Liver (tissue), 3 donors: ENCODE data around the gene SGPL1.

Experiments
- CTCF ChIP-seq: fragments of 150-350 bp; IDR thresholded peaks from 2 replicates; pipeline ENCODE4 v1.5.1; 2017; ENCODE audit warnings: improper control_type of control experiment, low read depth, low read length; ENCODE audit not compliant: missing input control
- FOXA1 ChIP-seq: IDR thresholded peaks from 2 replicates; pipeline ENCODE4 v1.6.1; 2016; ENCODE audit warnings: antibody characterized with exemption
- MAX ChIP-seq: IDR thresholded peaks from 2 replicates; pipeline ENCODE4 v1.6.1; 2016; ENCODE audit warnings: antibody characterized with exemption
- RXRA ChIP-seq, 2 donors: IDR thresholded peaks; 2 replicates each; pipeline ENCODE4 v1.6.1; 2017 to 2018; ENCODE audit warnings: antibody characterized with exemption in 2 of 2, mild to moderate bottlenecking in 1 of 2
- TAF1 ChIP-seq: conservative IDR thresholded peaks from 2 replicates; pipeline ENCODE4 v1.6.1; 2016; ENCODE audit warnings: antibody characterized with exemption, mild to moderate bottlenecking
- TF ChIP-seq, protein P1 (sequence below): IDR thresholded peaks from 2 replicates; pipeline ENCODE4 v1.6.1; 2016; ENCODE audit warnings: antibody characterized with exemption
- donor health status: healthy.
- donor health status: healthy.

- TF ChIP-seq CTCF (no peak), MAX (no peak), RXRA (IDR thresholded peaks at IDR 0.05) (no peak), TAF1 (no peak), FOXA1 (no peak)
- TF ChIP-seq, protein P1, sequence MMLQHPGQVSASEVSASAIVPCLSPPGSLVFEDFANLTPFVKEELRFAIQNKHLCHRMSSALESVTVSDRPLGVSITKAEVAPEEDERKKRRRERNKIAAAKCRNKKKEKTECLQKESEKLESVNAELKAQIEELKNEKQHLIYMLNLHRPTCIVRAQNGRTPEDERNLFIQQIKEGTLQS, result no peak
Measured at GRCh38 chr10:70799124-70799523, 16.6 kb upstream of the SGPL1 start.
